CMK (cell line): ENCODE results near the gene BBS9.
"Not testable (repeated sequence)": the region's sequence is repeated elsewhere in the genome, so short reads cannot be mapped to it uniquely, and the experiment has no call there.

ENCODE experiments used
- DNase-seq: peaks from one replicate; pipeline ENCODE4 v3.0.0-alpha.2; 2010; ENCODE audit warnings: low read depth

BBS9 gene

DNA sequence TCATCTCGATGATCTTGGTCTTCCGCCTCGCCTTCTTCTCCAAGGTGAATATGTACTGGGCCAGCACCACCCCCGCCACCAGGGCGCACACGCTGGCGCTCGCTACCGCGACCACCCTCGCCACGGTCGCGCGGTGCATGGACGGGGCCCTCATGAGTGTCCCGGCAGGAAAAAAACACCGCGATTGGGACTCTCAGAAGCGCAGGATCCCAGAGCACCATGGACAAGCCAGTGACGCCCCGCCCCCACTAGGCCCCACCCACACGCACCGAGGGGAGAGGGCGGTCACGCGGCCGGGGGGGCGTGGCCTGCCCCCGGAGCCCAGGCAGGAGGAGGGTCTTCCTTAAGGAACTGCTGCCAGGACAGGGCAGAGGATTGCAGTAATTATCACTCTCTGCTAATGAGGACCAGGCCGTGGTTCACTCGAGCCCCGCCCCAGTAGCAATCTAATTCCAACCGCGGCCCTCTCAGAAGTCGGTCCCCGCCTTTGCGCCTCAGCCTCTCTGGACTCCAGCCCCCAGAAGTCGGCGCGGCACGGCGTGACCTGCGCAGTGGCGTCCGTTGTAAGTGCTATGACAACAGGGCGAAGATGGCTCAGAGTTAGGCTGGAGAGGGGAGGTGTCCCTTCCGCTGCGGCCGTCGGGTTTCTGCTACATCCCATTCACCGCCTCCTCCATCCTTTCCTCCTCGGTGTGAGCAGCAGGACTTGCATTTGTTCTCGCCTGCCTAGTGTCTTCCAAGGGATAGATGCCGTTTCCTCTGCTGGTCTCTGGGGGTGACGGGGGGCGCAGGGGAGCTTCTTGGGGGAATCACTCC, at the start of gene BBS9:
TSS of gene BBS9 (plus strand) at position 575 of the 816 bp plus-strand sequence. CDS start 16,689 bp downstream, outside the sequence.
- peak; percentile 88 for DNase-seq

DNA sequence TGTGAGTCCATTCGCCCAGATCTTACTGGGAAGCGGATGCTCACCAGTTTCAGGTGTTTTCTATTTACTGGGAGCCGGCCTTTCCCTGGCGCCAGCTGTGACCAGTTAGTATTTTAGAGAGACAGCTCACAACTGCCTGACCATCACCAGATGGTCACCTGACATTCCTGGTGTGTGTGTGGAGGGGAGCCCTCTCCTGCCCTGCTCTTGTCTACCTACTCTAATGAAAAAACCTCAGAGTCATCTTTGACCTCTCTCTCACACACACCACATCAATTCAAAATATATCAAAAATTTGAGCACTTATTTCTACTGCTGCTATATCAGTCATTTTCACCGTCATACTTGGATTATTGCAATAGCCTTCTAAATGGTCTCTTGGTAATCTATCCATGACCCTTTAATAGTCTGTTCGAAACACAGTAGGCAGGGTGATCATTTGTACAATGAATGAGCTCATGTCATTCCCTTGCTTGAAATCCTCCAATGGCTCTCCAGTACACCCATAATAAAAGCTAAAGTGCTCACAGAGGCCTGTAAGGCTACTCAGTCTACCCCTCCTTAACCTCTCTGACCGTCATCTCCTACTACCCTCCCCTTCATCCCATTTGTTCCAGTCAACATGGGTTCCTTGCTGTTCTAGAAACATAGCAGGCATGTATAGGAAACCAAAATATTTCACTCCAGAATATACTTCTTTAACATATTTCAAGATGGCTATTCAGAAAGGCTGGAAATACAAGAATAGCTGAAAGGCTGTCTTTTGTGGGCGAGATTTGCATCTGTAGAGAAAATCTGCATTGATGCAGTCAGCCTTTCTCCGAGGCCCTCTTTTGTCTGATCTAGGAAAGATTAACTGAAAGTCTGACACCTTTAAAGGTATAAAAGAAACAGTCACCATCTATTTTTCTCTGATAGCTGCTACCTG, 49.3 kb upstream of the BBS9 start:
- no peak for DNase-seq

DNA sequence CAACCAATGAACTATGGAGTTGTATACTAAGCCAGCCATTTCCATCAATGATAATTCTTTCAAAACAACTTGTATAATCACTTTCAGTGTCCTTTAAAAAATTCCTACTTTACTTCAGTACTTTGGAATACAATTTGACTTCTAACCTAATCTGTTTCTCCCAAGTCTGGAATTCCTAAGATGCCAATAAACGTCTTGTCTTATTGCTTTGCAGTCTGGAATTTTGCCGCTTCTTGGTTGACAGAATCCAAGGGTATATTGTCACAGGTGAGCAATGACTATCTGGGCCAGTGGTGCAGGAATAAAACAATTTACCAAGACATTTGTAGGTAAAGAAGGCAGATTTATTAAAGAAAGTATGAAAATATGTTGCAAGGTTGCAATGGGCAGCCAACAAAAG, 42.0 kb upstream of the BBS9 start:
- DNase-seq: no peak

DNA sequence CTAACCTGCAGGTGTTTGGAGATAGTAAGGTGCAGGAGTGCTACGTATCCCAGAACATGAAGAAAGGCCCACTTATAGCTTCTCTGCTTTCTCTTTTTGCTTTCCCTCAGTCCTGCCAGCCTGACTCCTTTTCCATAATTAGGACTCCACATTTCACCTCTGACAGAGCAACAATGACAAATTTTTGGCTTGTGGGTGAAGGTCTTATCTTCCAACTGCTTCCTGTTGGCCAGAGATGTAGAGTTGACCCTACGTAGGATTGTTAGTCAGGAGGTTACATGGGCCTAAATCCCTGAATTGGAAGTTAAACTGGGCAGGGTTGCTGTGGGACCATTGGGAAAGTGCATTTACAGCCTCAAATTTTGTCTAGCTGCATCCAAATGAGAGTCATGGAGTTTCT, 41.5 kb upstream of the BBS9 start:
- DNase-seq: no peak

DNA sequence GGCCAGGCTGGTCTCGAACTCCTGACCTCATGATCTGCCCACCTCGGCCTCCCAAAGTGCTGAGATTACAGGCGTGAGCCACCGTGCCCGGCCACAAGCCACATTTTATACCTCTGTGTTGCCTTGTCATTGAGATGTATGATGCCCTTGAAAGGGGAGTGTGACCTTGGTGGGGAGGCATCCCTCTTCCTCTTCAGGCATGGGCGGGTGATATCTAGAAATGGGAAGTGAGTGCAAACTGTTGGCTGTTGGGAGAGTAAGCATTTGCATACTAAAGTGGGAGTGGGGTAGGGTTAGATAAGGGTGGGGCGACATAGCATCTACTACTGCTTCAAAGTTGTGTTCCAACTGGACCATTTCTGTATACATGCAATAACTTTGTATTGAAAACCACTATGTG, 40.2 kb upstream of the BBS9 start:
- no peak for DNase-seq

DNA sequence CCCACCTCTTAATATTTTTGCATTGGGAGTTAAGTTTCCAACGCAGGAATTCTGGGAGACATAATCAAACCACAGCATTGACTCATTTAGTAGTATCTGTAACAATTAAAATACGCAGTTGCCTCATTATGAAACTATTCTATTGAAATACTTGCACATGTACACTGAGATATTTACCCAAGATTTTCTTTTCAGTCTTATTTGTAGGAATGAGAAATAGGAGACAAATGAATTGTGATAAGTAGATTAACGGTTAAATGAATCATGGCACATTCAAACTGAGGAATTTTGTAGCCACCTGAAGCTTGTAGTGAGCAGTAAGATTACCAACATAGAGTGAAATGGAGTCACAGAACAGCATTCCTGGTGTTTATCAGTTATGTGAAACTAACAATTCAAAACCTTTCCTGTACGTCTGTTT, 38.2 kb upstream of the BBS9 start:
- no peak for DNase-seq

DNA sequence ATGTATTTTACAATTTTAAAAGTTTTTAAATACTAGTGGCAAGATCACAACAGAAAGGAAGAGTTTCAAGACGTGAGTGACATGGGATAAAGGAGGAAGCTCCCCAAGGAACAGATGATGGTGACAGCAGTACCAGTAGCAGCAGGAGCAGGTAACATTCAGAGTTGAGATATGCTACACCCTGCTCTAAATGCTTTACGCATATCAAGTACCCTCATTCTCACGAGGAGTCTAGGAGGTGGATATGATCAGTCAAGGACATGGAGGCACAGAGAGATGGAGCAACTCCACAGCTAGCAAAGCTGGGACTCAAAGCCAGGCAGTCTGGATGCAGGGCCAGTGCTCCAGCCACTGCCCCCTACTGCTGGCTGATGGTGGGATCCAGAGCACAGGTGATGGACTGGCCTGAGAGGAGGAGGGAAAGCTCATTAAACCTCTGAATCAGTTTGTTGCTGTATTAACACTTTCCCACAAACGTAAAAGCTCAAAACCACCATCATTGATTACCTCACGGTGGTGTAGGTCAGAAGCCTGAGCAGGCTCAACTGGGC, 37.6 kb upstream of the BBS9 start:
- DNase-seq: no peak

DNA sequence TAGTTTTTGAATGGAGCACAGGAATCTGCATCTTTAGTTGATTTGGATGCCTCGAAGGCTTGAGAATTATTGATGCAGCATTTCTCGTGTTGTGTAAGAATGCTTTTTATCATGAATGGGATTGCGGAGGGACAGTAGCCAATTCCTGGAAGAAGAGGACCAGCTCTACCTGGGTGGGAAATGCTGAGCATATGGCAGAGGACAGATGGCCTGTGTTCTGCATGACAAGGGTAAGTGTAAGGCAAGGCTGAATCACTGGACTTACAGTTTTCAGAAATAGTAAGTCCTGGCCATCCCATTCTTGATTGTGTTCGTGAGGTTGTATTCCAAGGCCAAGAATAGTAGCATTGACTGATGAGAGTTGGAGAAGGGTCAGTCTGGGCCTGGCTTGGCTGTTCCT, 36.1 kb upstream of the BBS9 start:
- no peak for DNase-seq

DNA sequence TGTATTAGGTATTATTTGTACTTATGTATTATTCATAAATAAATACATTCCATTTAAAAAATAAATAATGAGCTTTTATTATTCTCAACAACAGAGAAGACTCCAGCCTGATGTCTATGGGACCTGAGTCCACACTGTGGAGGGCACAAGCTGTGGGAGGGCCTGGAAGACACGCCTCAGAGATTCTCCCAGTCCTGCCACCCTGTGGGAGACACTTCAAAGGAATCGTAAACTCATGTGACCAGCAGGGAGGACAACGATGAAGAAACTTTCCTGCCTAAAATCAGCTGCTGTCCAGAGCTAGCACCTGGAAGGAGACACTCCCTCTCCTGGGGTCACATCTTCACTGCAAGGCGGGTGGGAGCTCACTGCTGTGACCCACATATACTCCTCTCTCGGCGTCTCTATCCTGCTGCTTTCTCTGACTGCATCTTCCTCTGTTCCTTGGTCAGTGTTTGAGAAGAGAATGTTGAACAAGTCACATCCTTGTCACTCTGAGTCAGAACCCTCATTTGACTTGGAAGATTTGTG, 34.6 kb upstream of the BBS9 start:
- not testable (repeated sequence) for DNase-seq

DNA sequence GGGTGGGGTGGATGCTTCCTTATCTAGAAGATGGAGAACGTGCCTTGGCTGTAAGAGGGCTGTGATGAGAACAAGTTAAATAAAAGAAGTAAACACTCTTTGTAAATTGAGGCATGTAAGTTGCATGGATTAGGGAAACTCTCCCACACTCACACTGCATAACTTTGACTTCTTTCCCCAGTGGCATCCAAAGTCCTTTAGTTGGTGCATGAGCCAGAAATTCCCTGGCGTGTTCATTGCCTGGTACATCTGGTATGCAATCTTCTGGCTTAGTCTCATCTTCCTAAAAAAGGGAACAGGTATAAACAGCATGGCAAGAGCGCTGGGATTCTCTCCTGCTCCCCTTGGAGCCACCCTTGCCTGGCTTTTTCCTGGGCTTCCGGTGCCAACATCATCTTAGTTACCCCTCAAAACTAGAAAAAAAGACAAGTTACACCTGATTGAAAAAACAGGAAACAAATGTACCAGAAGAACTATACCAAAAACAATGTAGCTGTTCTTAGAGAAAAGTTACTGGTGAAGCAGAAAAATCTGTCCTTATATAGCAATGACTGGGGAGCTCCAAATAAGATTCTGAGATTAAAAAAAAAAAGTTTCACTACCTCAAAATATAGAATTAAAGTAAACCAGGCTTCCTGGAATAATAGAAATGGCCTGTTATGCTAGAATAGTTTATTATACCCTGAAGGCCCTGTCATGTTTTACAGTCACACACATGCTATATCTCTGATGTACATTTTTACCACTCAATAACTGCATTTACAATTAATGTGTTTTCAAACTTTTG, 30.0 kb upstream of the BBS9 start:
- no peak for DNase-seq

DNA sequence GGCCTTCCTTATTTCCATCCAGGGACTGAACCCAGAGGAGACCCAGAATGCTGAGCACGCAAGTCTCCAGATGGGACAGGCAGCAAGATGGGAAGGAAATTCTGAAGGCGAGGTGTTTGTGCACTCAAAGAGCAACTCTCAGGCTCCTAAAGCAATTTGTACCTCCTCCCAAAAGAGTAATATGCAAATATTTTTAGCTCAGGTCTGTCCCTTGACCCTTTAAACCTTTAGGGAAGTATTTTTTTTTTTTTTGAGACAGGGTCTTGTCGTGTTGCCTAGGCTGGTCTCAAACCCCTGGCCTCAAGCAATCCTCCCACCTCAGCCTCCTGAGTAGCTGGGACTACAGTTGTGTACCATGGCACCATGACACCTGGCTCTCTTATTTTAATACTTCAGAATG, 28.6 kb upstream of the BBS9 start:
- DNase-seq: no peak

DNA sequence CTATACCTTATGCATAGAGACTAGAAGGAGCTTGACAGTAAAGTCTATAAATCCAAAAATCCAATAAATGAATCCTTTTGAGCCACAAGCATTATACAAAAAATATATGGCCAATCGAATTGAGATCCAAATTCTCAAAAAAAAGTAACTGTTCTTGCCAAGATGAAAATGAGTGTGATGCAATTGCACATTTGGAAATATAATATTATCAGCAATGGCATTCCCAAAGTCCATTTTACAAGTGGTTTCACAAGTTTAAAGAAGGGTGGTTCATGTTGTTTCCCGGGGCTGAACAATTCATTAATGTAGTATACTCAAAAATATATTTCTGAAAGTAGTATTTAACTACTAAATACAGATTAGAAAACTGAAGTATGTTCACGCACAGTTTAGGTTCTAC, 27.5 kb upstream of the BBS9 start:
- DNase-seq: no peak

DNA sequence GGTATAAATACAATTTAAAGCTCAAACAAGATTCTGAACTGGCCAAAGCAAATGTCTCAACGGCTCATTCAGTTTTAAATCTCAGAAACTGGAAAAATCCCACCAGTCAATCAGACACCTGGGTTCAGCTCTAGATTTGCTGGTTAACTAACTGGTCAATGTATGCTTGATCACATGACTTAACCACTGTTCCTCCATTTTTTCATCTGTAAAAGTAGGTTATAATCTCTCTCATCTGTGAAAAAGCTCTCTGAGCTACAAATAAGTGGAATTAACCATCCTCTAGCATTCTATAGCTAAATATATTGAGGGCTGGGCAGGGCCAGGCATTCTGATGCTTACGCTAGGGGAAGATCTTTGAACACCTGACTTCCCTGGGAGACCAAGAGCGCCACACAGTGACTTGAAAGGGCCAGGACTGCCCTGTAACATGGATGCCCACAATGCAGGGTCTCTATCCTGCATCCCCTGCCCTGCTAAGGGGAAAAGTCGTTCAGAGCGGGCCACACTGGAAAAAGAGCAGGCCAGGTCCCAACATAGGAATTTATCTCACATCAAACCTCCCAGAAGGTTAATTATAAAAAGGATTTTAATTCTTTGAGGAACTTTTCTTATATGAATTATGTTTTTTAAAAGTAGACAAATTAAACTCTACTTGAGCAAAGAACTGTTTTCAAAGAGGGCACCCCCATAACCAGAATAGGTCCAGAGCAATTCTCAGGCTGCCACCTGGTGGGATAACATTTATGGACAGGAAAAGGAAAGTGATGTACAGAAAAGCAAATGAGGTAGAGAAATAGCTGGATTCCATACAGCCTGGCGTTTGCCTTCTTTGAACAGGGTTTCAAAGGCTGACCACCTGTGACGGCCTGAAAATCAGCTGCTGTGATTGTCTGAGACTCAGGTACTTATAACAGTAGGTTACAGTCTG, 22.0 kb upstream of the BBS9 start:
- no peak for DNase-seq

DNA sequence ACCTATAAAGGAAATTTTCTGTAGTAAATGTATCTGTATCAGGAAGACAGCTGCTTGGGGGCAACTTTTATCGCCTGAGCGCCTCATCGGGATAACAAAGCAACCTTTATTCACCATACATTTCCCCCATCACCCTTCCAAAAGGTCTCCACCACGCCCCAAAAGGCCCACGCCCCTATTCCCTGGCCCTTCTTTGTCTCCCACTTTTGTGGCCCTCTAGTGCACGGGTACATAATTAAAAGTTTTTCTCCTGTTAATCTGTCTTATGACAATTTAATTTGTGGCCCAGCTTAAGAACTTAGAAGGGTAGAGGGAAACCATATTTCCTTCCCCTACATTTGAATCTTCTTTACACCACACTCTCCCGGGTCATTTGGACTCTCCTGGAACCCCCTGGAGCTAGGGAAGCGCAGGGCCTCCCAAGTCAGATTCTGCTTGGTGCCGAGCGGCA, 20.8 kb upstream of the BBS9 start:
- DNase-seq: no peak

DNA sequence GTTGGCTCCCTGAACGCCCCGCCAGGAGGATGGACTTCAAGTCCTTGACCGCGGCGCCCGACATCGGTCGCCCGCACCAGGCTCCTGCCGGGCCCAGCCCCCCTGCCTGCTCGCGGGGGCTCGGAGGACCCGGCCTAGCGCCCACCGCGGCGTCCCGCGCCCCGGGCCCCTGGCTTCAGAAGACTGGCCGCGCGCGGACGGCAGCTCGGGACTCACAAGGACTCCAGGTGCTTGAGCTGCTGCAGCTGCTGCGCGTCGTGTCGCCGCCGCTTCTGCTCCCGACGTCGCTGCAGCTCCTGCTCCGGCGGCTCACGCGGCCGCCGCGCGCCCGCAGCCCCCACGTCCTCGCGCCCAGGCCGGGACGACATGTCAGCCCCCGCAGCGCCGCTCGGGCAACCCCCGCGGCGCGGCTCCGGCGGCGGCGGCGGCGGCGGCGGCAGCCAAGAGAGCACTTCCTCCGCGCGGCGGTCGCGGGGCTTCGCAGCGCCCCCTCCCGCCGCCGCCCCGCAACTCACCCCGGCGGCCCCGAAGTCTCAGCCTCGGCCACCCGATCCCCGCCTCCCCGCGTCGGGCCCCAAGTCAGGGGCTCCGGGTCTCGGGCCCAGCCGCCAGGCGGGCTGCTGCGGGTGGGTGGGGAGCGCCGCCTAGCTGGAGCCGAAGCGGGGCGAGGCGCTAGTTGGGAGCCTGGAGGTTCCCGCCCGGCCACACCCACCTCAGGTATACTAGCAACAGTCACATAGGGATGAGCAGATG, 20.2 kb upstream of the BBS9 start, which contains the start of gene RP9:
TSS of gene RP9 (minus strand) at position 400 of the 753 bp plus-strand sequence. CDS start at position 368, 32 bp downstream.
- peak; percentile 18 for DNase-seq

DNA sequence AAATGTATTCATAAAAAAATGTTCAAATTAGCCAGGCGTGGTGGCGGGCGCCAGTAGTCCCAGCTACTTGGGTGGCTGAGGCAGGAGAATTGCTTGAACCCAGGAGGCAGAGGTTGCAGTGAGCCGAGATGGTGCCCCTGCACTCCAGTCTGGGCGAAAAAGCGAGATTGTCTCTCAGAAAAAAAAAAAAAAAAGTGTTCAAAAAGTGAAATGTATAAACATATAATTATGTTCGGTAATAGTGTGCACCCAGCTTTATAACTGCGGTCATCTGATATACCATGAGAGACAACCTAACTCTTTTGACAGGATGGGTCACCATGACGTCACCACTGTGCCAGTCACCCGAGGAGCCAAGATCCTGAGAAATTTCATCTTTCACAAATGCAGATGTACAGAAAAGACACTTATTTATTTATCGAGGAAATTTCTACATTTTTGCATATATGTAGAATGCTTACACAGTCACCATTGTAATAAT, 19.6 kb upstream of the BBS9 start:
- DNase-seq: no peak

DNA sequence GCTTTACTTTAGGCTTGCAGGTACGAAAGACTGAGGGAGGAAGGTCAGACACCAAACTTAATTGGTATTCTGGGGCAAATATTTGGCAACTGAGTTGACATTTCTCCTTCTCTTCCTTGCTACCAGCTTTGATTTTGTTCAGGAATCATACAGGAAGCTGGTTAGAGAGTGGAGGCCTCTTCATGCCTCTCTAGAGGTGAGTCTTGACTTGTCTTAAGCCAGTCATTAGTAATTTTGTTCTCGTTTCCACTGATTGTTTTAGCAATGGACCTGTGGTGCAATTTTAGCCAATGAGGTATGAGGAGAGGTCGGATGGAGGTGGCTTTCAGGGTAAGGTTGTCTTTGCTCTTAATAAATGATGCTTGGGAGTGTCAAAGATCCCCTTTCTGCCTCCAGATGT, 17.8 kb upstream of the BBS9 start:
- no peak for DNase-seq

DNA sequence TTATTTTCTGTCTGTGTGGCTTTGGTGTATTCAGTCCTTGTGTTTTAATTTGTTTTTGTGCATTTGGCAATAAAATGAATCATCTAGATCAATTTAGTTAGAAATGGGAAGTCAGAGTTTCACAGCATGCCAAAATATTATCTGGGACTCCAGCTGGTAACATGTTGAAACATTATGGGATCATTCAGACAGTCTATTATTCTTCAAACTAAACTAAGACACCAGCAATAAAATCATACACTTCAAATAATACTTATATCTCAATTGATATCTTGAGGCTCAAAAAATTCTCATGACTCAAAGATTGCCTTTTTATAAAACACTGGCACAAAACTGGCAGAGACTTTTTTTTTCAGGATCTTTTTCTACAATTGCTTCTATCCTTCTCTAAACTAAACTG, 14.4 kb upstream of the BBS9 start:
- no peak for DNase-seq

DNA sequence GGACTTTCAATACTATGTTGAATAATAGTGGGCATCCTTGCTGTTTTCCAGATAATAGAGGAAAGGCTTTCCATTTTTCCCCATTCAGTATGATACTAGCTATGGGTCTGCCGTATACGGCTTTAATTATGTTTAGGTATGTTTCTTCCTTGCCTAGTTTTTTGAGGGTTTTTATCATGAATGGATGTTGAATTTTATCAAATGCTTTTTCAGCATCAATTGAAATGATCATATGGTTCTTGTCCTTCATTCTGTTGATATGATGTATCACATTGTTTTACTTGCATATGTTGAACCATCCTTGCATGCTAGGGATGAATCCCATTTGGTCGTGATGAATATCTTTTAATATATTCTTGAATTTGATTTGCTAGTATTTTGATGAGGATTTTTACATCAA, 11.0 kb upstream of the BBS9 start:
- no peak for DNase-seq
